Activated naive CD8-positive, alpha-beta T cell (primary cell): ENCODE results near the gene UTF1.
A peak's percentile ranks its signal among the peaks of the same experiment; 100 is the strongest.
"Not testable (repeated sequence)": the region's sequence is repeated elsewhere in the genome, so short reads cannot be mapped to it uniquely, and the experiment has no call there.

Source experiments
- H3K27ac Mint-ChIP-seq: one replicate; pipeline ENCODE4 v1.8.0; 2021; ENCODE audit warnings: mixed read lengths
- H3K27me3 Mint-ChIP-seq: one replicate; pipeline ENCODE4 v1.8.0; 2021; ENCODE audit warnings: mixed read lengths
- H3K36me3 Mint-ChIP-seq: one replicate; pipeline ENCODE4 v1.8.0; 2021; ENCODE audit warnings: mixed read lengths
- H3K4me1 Mint-ChIP-seq: one replicate; pipeline ENCODE4 v1.8.0; 2021; ENCODE audit warnings: low read depth, mixed read lengths
- H3K4me3 Mint-ChIP-seq: one replicate; pipeline ENCODE4 v1.8.0; 2021; ENCODE audit warnings: mild to moderate bottlenecking, mixed read lengths
- H3K9me3 Mint-ChIP-seq: one replicate; pipeline ENCODE4 v1.8.0; 2021; ENCODE audit warnings: low read depth, mixed read lengths

Gene UTF1

DNA sequence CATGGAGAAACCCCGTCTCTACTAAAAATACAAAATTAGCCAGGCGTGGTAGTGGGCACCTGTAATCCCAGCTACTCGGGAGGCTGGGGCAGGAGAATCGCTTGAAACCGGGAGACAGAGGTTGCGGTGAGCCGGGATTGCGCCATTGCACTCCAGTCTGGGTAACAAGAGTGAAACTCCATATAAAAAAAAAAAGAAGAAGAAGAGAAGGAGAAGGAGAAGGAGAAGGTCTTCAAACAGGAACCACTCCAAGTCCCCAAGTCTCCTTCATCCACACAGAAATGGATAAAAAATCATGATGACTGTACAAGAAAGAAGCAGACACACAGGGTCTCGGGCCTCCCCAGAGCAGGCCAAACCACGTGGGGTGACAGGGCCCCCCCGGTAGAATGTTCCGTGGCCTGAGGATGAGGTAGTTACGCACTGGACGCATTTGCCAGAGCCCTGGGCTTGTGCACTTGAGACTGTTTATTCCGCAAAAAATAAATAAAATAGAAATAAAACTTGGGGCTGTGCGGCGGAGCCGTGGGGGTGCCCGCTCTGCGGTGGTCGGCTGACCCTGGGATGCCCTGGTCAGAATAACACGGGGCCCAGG, 23.4 kb downstream of the UTF1 start:
- peaks cover 11% of the 10 kb centered on the region for H3K4me1 Mint-ChIP-seq
- H3K27ac Mint-ChIP-seq = no peak overlapping the region
- H3K36me3 Mint-ChIP-seq = no peaks in the 10 kb centered on the region
- H3K9me3 Mint-ChIP-seq = no peaks in the 10 kb centered on the region
- no peak overlapping the region for H3K4me3 Mint-ChIP-seq
- no peaks in the 10 kb centered on the region for H3K27me3 Mint-ChIP-seq

DNA sequence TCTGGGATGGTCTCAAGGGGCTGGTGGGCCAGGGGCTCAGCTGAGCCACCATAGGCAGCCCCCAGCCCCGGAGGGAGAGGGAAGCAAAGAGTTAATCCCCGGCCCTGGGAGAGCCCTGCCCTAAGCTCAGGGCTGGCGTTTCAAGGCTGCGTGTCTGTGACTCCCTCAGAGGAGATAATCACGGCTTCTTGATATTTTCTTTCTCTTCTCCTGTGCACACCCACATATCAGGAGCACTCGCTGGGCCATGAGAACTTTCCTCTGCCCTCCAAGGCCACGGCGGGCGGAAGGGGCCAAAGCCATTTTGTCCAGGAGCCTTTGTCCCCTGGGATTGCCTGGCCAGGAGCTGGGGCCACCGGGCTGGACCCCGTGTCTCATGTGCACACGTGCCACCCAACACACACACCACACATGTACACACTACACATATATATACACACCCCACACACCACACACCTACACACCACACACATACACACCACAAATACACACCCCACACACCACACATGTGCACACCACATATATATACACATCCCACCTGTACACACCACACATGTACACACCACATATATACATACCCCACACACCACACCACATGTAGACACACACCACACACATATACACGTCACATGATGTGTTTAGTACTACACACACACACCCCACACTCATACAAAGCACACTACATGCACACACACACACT, 24.6 kb downstream of the UTF1 start:
- Mint-ChIP-seq H3K4me1 (peaks cover 18% of the 10 kb centered on the region), H3K36me3 (no peaks in the 10 kb centered on the region), H3K9me3 (no peaks in the 10 kb centered on the region), H3K27ac (peak overlapping the region; percentile 13), H3K27me3 (no peaks in the 10 kb centered on the region), H3K4me3 (no peak overlapping the region)

DNA sequence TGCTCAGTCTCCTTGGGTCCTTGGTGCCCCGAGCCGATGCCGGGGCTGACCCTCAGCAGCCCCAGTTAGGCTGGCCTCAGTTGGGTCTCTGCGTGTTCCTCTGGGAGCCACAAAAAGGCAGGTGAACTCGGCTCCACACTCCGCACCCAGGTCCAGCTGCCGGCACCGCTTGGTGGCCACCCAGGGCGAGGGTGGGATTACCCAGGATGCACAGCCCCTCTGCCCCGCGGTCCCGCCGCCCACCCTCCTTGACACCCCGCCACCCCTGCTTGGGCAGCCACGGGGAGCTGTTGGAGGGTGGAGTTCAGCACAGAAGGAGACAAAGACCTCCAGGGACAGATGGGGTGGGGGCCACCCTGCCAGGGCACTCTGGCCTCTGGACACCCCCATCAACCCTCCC, 25.3 kb downstream of the UTF1 start:
- H3K36me3 Mint-ChIP-seq = no peaks in the 10 kb centered on the region
- peaks cover 24% of the 10 kb centered on the region for H3K4me1 Mint-ChIP-seq
- no peak overlapping the region for H3K27ac Mint-ChIP-seq
- no peaks in the 10 kb centered on the region for H3K9me3 Mint-ChIP-seq
- no peaks in the 10 kb centered on the region for H3K27me3 Mint-ChIP-seq
- H3K4me3 Mint-ChIP-seq = no peak overlapping the region

DNA sequence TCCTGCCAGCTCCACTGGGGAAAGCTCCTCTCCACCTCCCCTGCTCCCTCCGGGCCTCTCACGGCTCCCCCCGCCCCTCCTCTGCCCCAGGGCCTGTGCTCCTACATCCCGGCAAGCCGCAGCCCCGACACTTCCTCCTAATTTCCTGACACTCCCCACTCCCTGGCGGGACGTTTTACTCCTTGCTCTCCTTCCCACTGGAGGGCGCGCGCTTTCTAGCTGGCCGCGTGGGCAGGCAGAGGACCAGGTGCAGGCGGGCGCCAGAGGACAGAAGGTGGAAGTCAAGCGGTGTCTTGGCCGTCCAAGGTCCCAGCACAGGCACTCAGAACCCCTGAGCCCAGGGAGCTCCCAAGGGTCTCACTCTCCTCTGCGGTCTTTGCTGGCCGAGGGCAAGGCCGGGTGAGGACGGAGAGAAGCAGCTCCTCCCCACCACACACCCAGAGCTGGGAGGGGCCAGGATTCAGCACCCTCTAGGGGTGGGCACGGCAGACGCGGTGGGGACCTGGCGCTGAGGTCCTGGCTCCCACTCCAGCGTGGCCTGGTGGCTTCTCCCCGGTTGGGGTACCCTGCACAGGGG, 27.6 kb downstream of the UTF1 start:
- no peaks in the 10 kb centered on the region for H3K36me3 Mint-ChIP-seq
- H3K27ac Mint-ChIP-seq = peak overlapping the region; percentile 72
- no peaks in the 10 kb centered on the region for H3K27me3 Mint-ChIP-seq
- no peaks in the 10 kb centered on the region for H3K9me3 Mint-ChIP-seq
- peaks cover 36% of the 10 kb centered on the region for H3K4me1 Mint-ChIP-seq
- peak overlapping the region; percentile 44 for H3K4me3 Mint-ChIP-seq

DNA sequence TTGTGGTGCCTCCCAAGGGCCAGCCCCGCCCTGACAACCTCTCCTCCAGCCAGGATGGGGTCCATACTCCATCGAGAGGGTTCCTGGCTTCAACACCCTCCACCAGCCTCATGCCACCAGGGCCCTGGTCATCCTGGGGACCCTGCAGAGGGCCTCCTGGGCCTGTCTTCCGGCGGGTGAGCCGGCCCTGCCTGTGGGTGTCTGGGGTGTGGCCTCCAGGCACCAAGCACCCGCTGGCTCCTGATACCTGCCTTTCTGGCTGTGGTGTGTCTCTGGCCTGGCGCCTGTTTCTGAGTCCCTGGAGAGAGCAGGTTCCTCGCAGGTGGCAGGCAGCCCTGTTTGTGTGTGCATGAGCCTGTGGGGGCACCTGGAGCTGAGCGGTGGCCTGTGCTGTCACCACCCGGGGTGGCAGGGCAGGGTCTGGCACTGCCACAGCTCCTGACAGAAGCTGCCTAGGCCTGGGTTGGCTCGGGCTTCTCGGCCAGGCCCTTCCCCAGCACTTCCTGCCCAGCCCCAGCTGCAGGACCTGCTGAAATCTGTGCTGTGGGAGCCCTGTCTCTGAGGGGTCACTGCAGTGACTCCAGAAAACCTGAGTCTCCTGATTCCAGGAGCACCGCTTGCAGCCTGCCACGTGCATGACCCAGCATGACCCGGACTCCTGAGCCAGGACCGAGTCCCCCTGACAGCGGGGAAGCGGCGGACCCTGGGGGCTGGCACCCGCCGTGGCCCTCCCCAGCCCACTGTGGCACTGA, 28.2 kb downstream of the UTF1 start:
- H3K27me3 Mint-ChIP-seq = no peaks in the 10 kb centered on the region

DNA sequence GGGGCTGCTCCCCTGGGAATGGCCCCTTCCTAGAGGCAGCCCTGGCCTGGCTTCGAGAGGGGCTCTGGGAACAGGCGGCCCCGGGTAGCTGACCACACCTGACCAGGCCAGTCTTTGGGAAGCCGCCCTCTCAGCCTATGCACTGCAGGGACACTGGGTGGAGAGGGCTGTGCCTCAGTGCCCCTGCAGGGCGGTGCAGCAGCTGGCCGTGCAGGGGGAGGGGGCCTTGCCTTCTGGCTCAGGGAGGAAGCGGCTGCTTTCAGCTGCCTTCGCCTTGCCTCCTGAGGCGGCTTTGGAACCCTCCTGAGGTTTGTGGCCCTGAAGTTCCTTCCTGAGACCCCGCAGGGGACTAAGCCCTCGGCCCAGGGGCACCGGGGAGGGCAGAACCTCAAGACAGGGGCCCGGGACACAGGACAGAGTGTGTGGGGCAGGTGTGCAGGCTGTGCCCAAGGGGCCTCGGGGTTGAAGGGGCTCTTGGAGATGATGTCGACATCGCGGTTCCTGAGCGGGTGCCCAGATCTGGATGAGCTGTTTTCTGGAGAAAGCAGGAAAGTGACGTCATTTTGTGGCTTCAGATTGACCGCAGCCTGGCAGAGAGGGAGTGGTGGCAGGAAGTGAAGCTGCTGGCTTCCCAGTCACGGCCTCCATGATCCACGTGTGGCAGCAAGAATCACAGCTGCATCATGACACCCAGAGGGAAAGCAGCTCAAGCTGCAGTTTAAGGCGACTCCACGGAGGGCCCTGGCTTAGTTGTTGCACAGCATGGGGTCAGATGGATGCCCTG, 29.0 kb downstream of the UTF1 start:
- Mint-ChIP-seq H3K4me1 (peaks cover 49% of the 10 kb centered on the region), H3K4me3 (peak overlapping the region; percentile 80), H3K27ac (peak overlapping the region; percentile 87), H3K27me3 (no peaks in the 10 kb centered on the region), H3K9me3 (no peaks in the 10 kb centered on the region), H3K36me3 (no peaks in the 10 kb centered on the region)

More for the DNA sequence above, 28.2 kb downstream of the UTF1 start:
- Mint-ChIP-seq H3K27ac (peak overlapping the region; percentile 68), H3K9me3 (no peaks in the 10 kb centered on the region), H3K4me3 (no peak overlapping the region), H3K4me1 (peaks cover 43% of the 10 kb centered on the region), H3K36me3 (no peaks in the 10 kb centered on the region)

DNA sequence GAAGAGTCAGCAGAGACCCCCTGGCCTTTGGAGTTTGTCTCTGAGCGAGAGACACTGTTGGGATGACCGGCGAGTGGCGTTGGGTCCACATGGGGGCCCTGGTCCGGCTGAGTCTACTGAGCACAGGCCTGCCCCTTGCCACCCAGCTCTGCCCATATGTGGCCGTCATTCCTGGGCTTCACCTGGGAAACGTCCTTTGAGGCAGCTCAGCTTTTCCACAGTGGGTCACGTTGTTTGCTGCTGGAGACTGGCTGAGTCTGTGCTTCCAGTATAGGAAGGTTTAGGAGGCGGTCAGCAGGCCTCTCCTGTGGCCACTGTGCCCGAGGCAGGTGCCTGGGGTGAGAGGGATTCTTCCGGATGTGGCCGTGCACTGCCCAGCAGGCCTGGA, 29.6 kb downstream of the UTF1 start:
- H3K27ac Mint-ChIP-seq = peak overlapping the region; percentile 87
- H3K9me3 Mint-ChIP-seq = no peaks in the 10 kb centered on the region
- H3K4me3 Mint-ChIP-seq = peak overlapping the region; percentile 80
- H3K27me3 Mint-ChIP-seq = no peaks in the 10 kb centered on the region
- H3K4me1 Mint-ChIP-seq = peaks cover 54% of the 10 kb centered on the region
- no peaks in the 10 kb centered on the region for H3K36me3 Mint-ChIP-seq

DNA sequence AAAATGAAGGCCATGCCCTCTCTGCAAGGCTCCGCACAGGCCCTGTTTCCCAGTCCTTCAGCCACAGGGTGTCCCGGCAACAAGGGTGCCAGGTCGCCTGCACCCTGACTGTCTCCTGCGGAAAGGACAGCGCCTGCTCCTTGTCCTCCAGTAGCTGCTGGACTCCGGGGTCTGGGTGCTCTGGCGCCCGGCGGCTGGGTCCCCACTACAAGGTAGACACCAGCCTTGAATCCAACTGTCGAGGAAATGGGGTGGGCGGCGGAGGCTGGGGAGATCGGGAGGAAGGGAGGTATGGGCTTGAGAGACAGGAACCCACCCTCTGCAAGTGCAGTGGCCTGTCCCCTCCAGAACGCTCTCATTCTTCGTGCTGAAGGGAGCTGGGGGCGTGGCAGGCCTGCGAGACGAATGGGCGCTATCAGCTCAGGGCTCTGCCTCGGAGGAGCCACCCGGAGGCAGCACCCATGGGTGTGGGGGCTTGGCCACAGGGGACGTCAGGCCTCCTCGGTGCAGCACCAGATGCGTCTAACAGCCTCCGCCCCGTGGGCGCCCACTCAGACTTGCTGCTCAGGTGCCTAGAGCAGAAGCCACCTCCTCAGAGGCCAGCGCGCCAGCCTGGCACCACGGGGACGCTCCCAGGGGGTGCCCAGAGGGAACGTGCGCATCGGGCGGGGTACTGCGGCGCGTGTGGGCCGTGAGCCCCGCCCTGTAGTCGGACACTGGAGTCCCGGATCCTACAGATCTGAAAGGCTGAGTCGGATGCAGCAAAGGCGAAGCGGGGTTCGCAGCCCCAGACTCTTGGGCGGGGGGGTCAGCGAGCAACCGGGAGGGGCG, 31.1 kb downstream of the UTF1 start:
- peak overlapping the region; percentile 80 for H3K4me3 Mint-ChIP-seq
- H3K9me3 Mint-ChIP-seq = no peaks in the 10 kb centered on the region
- H3K27me3 Mint-ChIP-seq = no peaks in the 10 kb centered on the region
- peak overlapping the region; percentile 70 for H3K27ac Mint-ChIP-seq
- H3K36me3 Mint-ChIP-seq = no peaks in the 10 kb centered on the region
- peaks cover 63% of the 10 kb centered on the region for H3K4me1 Mint-ChIP-seq

DNA sequence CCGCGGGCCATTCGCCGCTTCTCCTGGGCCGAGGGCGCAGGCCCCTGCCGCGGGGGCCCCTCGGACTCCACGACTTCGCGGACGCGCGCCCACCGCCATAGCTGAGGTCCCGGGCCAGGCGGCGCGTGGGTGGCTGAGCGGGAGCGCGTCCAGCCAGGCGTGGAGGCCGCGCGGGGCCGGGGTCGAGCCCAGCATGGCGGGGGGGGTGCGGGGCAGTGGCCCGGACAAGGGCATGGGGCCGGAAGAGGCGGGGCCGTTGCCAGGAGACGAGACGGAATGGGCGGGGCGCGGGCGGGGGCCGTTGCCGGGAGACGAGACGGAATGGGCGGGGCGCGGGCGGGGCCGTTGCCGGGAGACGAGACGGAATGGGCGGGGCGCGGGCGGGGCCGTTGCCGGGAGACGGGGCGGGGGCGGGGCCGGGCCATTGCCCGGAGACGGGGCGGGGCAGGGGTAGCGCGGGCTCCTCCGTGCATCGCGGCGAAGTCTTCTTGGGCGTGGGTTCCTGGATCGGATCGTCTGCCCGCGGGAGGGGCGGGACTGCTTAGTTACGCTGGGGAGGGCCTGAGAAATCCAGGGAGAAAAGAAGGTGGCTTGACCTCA, 31.8 kb downstream of the UTF1 start:
- Mint-ChIP-seq H3K4me3 (peak overlapping the region; percentile 80), H3K4me1 (peaks cover 62% of the 10 kb centered on the region), H3K36me3 (no peaks in the 10 kb centered on the region), H3K27me3 (no peaks in the 10 kb centered on the region), H3K9me3 (no peaks in the 10 kb centered on the region), H3K27ac (no peak overlapping the region)

DNA sequence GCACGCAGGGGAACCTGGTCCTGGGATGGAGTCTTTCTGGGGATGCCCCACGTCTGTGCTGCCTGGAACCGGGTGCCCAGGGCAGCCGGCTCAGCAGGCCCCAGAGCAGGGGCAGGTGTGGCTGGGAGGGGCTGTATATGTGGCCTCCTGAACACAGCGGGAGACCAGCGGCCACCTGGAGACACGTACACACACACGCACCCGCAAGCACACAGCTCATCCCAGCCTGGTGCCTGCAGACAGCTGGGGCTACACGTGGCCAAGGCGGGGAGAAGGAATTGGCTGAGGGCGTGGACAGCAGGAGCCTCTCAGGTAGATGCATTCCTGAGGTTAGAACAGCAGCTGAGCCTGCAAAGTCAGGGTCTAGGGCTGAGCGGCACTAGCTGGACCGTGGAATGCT, 32.7 kb downstream of the UTF1 start:
- H3K4me3 Mint-ChIP-seq = peak overlapping the region; percentile 76
- no peaks in the 10 kb centered on the region for H3K27me3 Mint-ChIP-seq
- no peaks in the 10 kb centered on the region for H3K36me3 Mint-ChIP-seq
- H3K4me1 Mint-ChIP-seq = peaks cover 54% of the 10 kb centered on the region
- no peaks in the 10 kb centered on the region for H3K9me3 Mint-ChIP-seq
- no peak overlapping the region for H3K27ac Mint-ChIP-seq

DNA sequence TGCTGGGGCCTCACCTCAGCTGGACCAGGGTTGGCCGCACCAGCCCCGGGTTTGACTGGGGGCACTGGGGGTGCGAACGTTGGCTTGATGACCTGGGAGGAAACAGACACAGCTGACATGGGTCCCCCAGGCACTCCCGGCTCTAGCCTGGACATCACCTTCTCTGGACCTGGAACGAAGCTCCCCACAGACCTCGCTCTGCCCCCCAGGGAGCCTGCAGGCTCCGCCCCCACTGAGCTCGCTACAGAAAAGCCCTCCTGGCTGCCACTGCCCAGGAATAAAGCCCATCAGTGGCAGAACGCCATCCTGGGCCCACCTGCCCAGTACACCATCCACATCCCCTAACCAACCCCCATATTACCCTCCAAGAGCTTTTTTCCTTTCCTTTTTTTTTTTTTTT, 33.7 kb downstream of the UTF1 start:
- Mint-ChIP-seq H3K27ac (no peak overlapping the region), H3K27me3 (no peaks in the 10 kb centered on the region), H3K9me3 (no peaks in the 10 kb centered on the region), H3K4me1 (peaks cover 52% of the 10 kb centered on the region), H3K4me3 (no peak overlapping the region), H3K36me3 (no peaks in the 10 kb centered on the region)

DNA sequence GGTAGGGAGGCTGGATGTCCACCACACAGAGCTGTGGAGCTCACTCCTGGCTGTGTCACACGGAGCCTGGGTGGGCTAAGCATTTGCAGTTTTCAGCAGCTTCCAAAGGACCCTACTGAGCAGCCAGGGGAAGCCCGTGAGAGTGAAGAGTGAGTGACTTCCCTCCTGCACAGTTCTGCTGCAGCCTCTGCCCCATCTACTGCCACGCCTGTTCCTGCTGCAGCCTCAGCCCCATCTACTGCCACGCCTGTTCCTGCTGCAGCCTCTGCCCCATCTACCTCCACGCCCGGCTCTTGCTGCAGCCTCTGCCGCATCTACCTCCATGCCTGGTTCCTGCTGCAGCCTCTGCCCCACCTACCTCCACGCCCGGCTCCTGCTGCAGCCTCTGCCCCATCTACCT, 34.4 kb downstream of the UTF1 start:
- no peaks in the 10 kb centered on the region for H3K27me3 Mint-ChIP-seq
- H3K4me3 Mint-ChIP-seq = peak overlapping the region; percentile 27
- no peaks in the 10 kb centered on the region for H3K36me3 Mint-ChIP-seq
- H3K27ac Mint-ChIP-seq = no peak overlapping the region
- no peaks in the 10 kb centered on the region for H3K9me3 Mint-ChIP-seq
- H3K4me1 Mint-ChIP-seq = peaks cover 46% of the 10 kb centered on the region

DNA sequence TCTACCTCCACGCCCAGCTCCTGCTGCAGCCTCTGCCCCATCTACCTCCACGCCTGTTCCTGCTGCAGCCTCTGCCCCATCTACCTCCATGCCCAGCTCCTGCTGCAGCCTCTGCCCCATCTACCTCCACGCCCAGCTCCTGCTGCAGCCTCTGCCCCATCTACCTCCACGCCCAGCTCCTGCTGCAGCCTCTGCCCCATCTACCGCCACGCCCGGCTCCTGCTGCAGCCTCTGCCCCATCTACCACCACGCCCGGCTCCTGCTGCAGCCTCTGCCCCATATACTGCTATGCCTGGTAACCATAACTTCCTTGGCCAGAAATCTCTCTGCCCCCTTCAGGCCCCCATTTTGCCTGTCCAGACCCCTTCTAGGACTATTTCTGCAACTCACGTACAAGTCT, 35.0 kb downstream of the UTF1 start:
- H3K4me3 Mint-ChIP-seq, H3K36me3 Mint-ChIP-seq, H3K27me3 Mint-ChIP-seq, H3K9me3 Mint-ChIP-seq, H3K27ac Mint-ChIP-seq: not testable (repeated sequence)
- peaks cover 41% of the 10 kb centered on the region for H3K4me1 Mint-ChIP-seq
